NK-92 (cell line): Measurements from ENCODE around the gene RCAN1.
"Not testable (repeated sequence)": the region's sequence is repeated elsewhere in the genome, so short reads cannot be mapped to it uniquely, and the experiment has no call there.

Experiments used
- DNase-seq: peaks from one replicate; lab custom pipeline; 2025; ENCODE audit not compliant: unreplicated experiment; lab: John Stamatoyannopoulos, UW

RCAN1 gene

DNA sequence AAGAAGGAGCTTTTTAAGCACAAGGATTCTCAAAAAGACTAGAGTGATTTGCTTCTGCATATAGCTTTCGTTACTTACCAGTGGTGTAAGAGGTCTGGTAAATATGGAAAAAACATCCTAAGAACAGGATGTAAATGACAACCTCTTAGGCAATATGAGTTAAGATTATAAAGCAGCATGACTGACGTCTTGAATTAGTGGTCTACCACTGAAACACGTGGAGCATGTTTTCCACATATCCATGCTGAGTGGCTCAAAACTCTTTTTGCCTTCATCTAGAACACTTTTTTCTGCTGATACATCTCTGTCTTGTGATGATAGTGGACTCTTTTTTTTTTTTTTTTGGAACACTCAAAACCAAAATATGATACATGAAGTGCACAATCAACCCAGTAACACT is 44.6 kb downstream of the RCAN1 start:
- DNase-seq: no peak

DNA sequence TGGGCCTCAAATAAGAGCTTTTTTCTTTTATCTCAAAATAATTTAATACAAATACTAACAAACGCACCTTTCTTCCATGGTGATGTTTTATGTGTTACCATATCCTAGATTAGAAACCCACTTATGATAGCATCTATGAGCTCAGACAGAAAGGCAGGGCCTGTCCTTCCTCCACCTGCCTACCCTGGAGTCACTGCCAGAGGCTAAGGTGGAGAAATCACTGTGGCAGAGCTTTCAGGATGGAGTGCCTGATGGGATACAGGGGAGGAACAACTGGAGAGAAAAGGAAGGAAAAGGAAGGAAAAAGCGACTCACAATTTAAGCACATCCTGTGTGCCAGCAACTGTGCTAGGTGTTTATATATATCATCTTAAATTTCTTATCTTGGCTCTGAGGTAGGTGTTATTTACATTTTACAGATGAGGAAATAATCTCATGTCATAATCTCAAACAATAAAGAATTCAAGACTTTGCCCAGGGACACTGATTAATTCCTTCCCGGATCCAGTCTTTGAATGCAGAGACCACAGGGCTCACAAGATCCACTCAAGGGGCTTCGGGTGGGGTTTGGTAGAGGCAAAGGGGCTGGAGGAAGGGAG is 45.4 kb downstream of the RCAN1 start:
- no peak for DNase-seq

DNA sequence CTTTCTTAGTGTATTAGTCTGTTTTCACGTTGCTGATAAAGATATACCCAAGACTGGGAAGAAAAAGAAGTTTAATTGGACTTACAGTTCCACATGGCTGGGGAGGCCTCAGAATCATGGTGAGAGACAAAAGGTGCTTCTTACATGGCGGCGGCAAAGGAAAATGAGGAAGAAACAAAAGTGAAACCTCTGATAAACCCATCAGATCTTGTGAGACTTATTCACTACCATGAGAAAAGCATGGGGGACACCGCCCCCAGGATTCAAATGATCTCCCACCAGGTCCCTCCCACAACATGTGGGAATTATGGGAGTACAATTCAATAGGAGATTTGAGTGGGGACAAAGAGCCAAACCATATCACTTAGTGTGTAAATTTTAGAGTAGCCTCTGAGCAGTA is 46.1 kb downstream of the RCAN1 start:
- DNase-seq: not testable (repeated sequence)

- DNase-seq: no peak
These were observed 47.2 kb downstream of the RCAN1 start for GRCh38 chr21:34567604-34568155.

DNA sequence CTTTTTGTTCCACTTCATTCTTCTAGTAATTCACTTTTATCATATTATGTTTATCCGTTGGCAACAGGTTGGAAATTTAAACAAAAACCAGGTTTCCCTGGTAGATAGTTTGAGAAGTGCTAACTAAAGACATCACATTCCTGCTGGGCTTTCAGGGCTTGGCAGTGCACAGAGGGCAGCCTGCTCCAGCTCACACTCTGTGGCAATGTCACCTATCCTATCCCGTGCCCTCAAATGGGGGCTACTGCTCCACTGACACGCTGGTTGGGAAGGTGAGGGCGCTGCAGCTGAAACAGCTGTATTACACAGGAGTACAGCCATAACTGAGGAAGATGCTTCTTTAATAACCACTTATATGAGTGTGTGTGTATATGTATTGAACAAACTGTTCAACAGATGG is 49.7 kb downstream of the RCAN1 start:
- DNase-seq: no peak

DNA sequence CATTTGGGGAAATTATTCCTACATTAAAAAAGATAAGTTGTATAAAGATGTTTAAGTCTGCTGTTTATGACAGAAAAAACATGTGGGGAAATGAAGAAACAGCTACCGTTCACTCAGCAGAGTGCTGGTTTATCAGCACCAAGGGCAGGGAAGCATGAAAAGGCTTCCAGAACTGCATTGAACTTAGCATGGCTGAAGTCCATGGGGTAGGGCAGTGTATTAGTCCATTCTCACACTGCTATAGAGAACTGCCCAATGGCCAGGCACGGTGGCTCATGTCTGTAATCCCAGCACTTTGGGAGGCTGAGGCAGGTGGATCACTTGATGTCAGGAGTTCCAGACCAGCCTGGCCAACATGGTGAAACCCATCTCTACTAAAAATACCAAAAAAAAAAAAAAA is 51.5 kb downstream of the RCAN1 start:
- not testable (repeated sequence) for DNase-seq

DNA sequence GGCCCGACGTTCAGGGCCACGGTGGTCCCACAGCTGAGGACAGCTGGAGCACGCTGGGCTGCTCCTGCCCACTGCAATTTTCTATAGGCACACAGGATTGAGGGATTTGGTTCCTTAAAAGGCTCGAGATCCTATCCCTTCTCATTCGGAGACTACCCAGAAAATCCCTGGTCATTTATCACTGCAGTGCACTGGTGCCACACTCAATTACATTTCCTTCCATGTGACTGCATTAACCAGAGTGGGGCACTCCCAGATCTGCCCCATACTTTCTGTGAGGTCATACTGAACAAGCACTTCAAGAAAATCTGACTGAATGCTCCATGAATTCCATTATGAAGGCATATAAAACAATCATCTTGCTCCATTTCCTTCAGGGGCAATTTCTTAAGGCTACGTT is 53.1 kb downstream of the RCAN1 start:
- no peak for DNase-seq

GRCh38 chr21:34560609-34561008 is 54.3 kb downstream of the RCAN1 start:
- no peak for DNase-seq

GRCh38 chr21:34560021-34560420 is 54.9 kb downstream of the RCAN1 start:
- DNase-seq: no peak

DNA sequence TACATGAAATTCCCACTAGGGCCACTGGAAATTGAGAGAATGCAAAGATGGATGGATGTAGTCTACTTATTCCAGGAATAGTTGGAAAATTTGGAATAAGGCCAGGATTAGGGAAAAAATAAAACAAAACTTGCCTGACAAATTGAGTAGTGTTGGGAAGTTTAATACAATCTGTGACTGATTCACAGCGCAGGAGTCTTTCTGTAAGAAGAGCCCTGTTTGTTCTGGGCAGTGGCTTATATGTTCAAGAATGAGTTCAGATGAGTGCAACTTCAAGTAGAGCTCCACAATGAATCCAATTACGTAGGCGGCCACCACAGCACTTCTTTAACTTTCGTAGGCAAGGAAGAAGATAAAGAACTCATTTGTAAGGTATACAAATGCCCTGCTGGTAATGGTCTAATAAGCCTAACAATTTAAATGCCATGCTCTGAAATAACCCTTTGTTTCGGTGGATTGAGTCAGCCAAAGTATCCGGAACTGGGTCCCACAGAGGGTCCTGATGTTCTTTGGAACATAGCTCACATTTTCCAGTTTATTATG is 55.8 kb downstream of the RCAN1 start:
- DNase-seq: no peak

GRCh38 chr21:34558166-34558565 is 56.7 kb downstream of the RCAN1 start:
- DNase-seq: no peak

DNA sequence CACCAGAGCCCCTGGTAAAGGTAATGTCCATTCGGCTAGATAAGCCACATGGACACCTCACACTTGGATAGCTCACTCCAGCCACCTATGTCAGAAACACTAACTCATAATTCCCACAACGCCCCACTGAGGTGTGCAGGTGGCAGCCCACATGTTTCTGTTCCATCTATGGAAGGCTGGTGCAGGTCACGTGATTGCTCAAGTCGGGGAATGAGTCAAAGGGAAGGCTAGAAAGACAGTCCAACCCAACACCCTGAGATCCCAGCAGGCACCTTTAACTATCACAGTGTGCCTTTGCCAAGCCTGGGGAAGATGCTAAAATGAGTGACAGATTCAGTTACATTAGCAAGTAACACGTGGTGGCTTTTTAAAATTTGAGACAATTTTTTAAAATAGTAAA is 57.7 kb downstream of the RCAN1 start:
- DNase-seq: no peak

DNA sequence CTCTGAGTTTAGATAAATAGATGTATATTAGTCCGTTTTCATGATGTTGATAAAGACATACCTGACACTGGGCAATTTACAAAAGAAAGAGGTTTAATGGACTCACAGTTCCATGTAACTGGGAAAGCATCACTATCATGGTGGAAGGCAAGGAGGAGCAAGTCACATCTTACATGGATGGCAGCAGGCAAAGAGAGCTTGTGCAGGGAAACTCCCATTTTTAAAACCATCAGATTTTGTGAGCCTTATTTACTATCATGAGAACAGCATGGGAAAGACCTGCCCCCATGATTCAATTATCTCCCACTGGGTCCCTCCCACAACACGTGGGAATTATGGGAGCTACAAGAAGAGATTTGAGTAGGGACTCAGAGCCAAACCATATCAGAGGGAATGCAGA is 60.2 kb downstream of the RCAN1 start:
- DNase-seq: not testable (repeated sequence)

GRCh38 chr21:34554227-34554626 is 60.7 kb downstream of the RCAN1 start:
- no peak for DNase-seq

DNA sequence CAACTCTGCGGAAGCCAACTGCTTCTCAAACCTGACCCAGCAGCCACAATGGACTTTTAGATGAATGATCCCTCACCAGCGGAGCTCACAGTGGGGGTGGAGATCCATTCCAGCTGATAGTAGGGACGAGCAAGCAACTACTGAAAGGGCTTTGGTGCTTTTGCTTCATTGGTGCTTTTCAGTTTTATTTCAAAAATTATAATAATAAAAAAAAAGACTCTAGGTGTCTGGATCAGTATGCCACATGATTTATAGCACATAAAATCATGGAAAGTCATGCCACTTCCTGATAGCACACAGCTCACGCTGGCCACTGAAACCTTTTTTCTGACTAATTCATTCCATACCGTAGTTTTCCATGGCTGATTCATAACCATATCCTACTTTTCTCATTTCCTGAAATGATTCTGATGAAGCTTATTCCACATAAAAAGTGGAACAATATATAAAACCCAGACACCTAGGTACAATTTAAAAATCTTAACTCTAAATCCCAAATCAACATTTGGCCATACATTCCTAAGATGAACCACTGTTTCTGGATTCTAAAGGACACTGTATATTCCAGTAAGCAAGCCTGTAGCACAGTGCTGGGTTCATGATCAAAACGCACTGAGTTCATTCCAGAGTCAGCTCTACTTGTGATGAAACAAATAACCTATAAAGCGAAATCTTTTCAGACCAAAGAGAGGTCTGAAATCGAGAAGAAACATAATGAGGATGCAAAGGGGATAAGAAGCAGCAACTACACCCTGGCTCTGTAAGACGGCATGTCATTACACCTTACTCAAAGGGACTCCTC is 61.6 kb downstream of the RCAN1 start:
- no peak for DNase-seq

GRCh38 chr21:34552360-34553098 is 62.4 kb downstream of the RCAN1 start:
- no peak for DNase-seq

GRCh38 chr21:34550182-34550799 is 64.6 kb downstream of the RCAN1 start:
- DNase-seq: no peak

GRCh38 chr21:34548781-34549376 is 66.0 kb downstream of the RCAN1 start:
- no peak for DNase-seq

GRCh38 chr21:34546542-34546941 is 68.4 kb downstream of the RCAN1 start:
- DNase-seq: no peak

GRCh38 chr21:34545079-34545884 is 69.6 kb downstream of the RCAN1 start:
- no peak for DNase-seq
